SK-N-SH treated with all-trans-retinoic acid at 6 μM for 48 hours (cell line): Measurements from ENCODE around the gene COBL.

Experiments used
- ARNTL ChIP-seq: fragments of 450-650 bp; formaldehyde crosslinking; IDR thresholded peaks from 2 replicates; pipeline ENCODE4 v1.5.0; 2020; ENCODE audit warnings: low read depth, mild to moderate bottlenecking, moderate library complexity, borderline replicate concordance
- ISL1 ChIP-seq: fragments of 250-450 bp; sonication (Bioruptor Pico); IDR thresholded peaks from 2 replicates; pipeline ENCODE4 v2.1.2; 2022; ENCODE audit warnings: mild to moderate bottlenecking, moderate library complexity
- PATZ1 ChIP-seq: fragments of 250-450 bp; sonication (Bioruptor Pico); IDR thresholded peaks from 2 replicates; pipeline ENCODE4 v1.8.0; 2020; ENCODE audit warnings: mild to moderate bottlenecking, moderate library complexity, borderline replicate concordance
- ZFP30 ChIP-seq: fragments of 450-650 bp; formaldehyde crosslinking; IDR thresholded peaks from 2 replicates; pipeline ENCODE4 v1.5.0; 2022; ENCODE audit warnings: mild to moderate bottlenecking, moderate library complexity
- TF ChIP-seq, protein P1 (sequence below): fragments of 250-450 bp; sonication (Bioruptor Pico); IDR thresholded peaks from 2 replicates; pipeline ENCODE4 v1.8.0; 2021; ENCODE audit warnings: low read depth, mild to moderate bottlenecking, moderate library complexity, borderline replicate concordance

- TF ChIP-seq ARNTL (CRISPR knock-in tag) = no peak
- no peak for TF ChIP-seq ZFP30 (CRISPR knock-in tag)
- TF ChIP-seq PATZ1 (CRISPR knock-in tag) = no peak
- no peak for TF ChIP-seq ISL1
- TF ChIP-seq, protein P1, sequence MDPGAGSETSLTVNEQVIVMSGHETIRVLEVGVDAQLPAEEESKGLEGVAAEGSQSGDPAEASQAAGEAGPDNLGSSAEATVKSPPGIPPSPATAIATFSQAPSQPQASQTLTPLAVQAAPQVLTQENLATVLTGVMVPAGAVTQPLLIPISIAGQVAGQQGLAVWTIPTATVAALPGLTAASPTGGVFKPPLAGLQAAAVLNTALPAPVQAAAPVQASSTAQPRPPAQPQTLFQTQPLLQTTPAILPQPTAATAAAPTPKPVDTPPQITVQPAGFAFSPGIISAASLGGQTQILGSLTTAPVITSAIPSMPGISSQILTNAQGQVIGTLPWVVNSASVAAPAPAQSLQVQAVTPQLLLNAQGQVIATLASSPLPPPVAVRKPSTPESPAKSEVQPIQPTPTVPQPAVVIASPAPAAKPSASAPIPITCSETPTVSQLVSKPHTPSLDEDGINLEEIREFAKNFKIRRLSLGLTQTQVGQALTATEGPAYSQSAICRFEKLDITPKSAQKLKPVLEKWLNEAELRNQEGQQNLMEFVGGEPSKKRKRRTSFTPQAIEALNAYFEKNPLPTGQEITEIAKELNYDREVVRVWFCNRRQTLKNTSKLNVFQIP (CRISPR knock-in tag) = no peak
These were observed 331.5 kb downstream of the COBL start for GRCh38 chr7:50985096-50985495.
